DOHH2 (cell line): ENCODE data around the gene BLM.

Source experiments
- H3F3A ChIP-seq: fragments of 200-600 bp; sonication (generic), shearing (Covaris generic); 2 replicates; pipeline ENCODE4 v1.6.0; 2016; ENCODE audit warnings: antibody characterized with exemption, mild to moderate bottlenecking; ENCODE audit not compliant: control insufficient read depth, insufficient read depth
- H3K27ac ChIP-seq: fragments of 200-600 bp; sonication (generic); 2 replicates; pipeline ENCODE4 v1.5.1; 2014; ENCODE audit warnings: low read depth, mild to moderate bottlenecking, low read length, moderate library complexity
- H3K27me3 ChIP-seq: fragments of 200-600 bp; sonication (generic); 2 replicates; pipeline ENCODE4 v1.6.1; 2014; ENCODE audit warnings: mild to moderate bottlenecking, low read length, mixed read lengths; ENCODE audit not compliant: control insufficient read depth
- H3K36me3 ChIP-seq: fragments of 200-600 bp; sonication (generic); 2 replicates; pipeline ENCODE4 v1.6.1; 2014; ENCODE audit warnings: mild to moderate bottlenecking, low read length, moderate library complexity, mixed read lengths; ENCODE audit not compliant: control insufficient read depth
- H3K4me1 ChIP-seq: fragments of 200-600 bp; sonication (generic); 2 replicates; pipeline ENCODE4 v1.6.1; 2014; ENCODE audit warnings: mild to moderate bottlenecking, low read length, mixed read lengths; ENCODE audit not compliant: control insufficient read depth
- H3K4me2 ChIP-seq: fragments of 200-600 bp; sonication (generic); 2 replicates; pipeline ENCODE4 v1.6.0; 2014; ENCODE audit warnings: mild to moderate bottlenecking, low read length, moderate library complexity
- H3K4me3 ChIP-seq: fragments of 200-600 bp; sonication (generic); 2 replicates; pipeline ENCODE4 v1.5.1; 2014; ENCODE audit warnings: mild to moderate bottlenecking, low read length, mixed read lengths
- H3K79me2 ChIP-seq: fragments of 200-600 bp; sonication (generic); 2 replicates; pipeline ENCODE4 v1.6.1; 2014; ENCODE audit warnings: mild to moderate bottlenecking, low read length, mixed read lengths; ENCODE audit not compliant: control insufficient read depth
- H3K9me2 ChIP-seq: fragments of 200-600 bp; sonication (generic); replicated peaks from 2 replicates; pipeline ENCODE4 v1.6.1; 2014; ENCODE audit warnings: mild to moderate bottlenecking, low read length, mixed read lengths; ENCODE audit not compliant: control insufficient read depth
- H3K9me3 ChIP-seq: fragments of 200-600 bp; sonication (generic); 2 replicates; pipeline ENCODE4 v1.6.1; 2014; ENCODE audit warnings: antibody characterized with exemption, low read length, mixed read lengths; ENCODE audit not compliant: control insufficient read depth, insufficient read depth
- H4K20me1 ChIP-seq: fragments of 200-600 bp; sonication (generic); 2 replicates; pipeline ENCODE4 v1.6.0; 2014; ENCODE audit warnings: low read depth, mild to moderate bottlenecking, antibody characterized with exemption, low read length, moderate library complexity; ENCODE audit not compliant: control insufficient read depth, insufficient read depth
- CTCF ChIP-seq: fragments of 200-600 bp; sonication (generic); IDR thresholded peaks from one replicate; pipeline ENCODE4 v1.5.1; 2014; ENCODE audit warnings: antibody characterized with exemption, mild to moderate bottlenecking, low read depth, low read length; ENCODE audit not compliant: poor library complexity, severe bottlenecking
- EZH2phosphoT487 ChIP-seq: fragments of 200-600 bp; sonication (generic); IDR thresholded peaks from 2 replicates; pipeline ENCODE4 v1.6.1; 2017; ENCODE audit warnings: borderline replicate concordance, mild to moderate bottlenecking, antibody characterized with exemption, low read length, moderate library complexity, mixed read lengths

Gene BLM

GRCh38 chr15:90701880-90702630 lies 15.1 kb upstream of the BLM start:
- TF ChIP-seq CTCF (no peak), EZH2phosphoT487 (no peak)
- H3K36me3 ChIP-seq, result no peaks in the 10 kb centered on the region
- peaks cover 3% of the 10 kb centered on the region; the same call in 1 of the 2 replicates for H3F3A ChIP-seq
- H3K27me3 ChIP-seq, result no peaks in the 10 kb centered on the region
- H3K9me2 ChIP-seq, result no peaks in the 10 kb centered on the region
- H3K4me1 ChIP-seq, result no peaks in the 10 kb centered on the region
- H3K4me3 ChIP-seq, result no peak overlapping the region
- H4K20me1 ChIP-seq, result no peaks in the 10 kb centered on the region
- H3K79me2 ChIP-seq, result no peaks in the 10 kb centered on the region
- H3K4me2 ChIP-seq, result no peak overlapping the region
- no peaks in the 10 kb centered on the region for H3K9me3 ChIP-seq
- no peak overlapping the region for H3K27ac ChIP-seq

GRCh38 chr15:90703455-90703854 lies 13.7 kb upstream of the BLM start:
- H3K27me3 ChIP-seq, result no peaks in the 10 kb centered on the region
- H3K4me2 ChIP-seq, result no peak overlapping the region
- no peaks in the 10 kb centered on the region for H4K20me1 ChIP-seq
- H3K4me3 ChIP-seq, result no peak overlapping the region
- H3K36me3 ChIP-seq, result no peaks in the 10 kb centered on the region
- H3K79me2 ChIP-seq, result no peaks in the 10 kb centered on the region
- TF ChIP-seq CTCF, result no peak
- TF ChIP-seq EZH2phosphoT487, result no peak
- H3F3A ChIP-seq, result peaks cover 3% of the 10 kb centered on the region; the same call in 1 of the 2 replicates
- no peaks in the 10 kb centered on the region for H3K9me2 ChIP-seq
- no peaks in the 10 kb centered on the region for H3K9me3 ChIP-seq
- H3K4me1 ChIP-seq, result no peaks in the 10 kb centered on the region
- H3K27ac ChIP-seq, result no peak overlapping the region

GRCh38 chr15:90705212-90705611 lies 11.9 kb upstream of the BLM start:
- Histone ChIP-seq H3K4me1 (0 out of 2 replicates have a peak, but pooled peaks cover 3% of the 10 kb centered on the region), H3K36me3 (no peaks in the 10 kb centered on the region), H3K9me3 (no peaks in the 10 kb centered on the region)

More at GRCh38 chr15:90705212-90705611, 11.9 kb upstream of the BLM start:
- no peak for TF ChIP-seq CTCF
- no peak for TF ChIP-seq EZH2phosphoT487
- no peak overlapping the region for H3K4me2 ChIP-seq
- H3K4me3 ChIP-seq, result no peak overlapping the region
- H3F3A ChIP-seq, result peaks cover 3% of the 10 kb centered on the region; the same call in 1 of the 2 replicates
- H3K79me2 ChIP-seq, result no peaks in the 10 kb centered on the region
- H4K20me1 ChIP-seq, result no peaks in the 10 kb centered on the region
- no peaks in the 10 kb centered on the region for H3K27me3 ChIP-seq
- H3K27ac ChIP-seq, result no peak overlapping the region
- H3K9me2 ChIP-seq, result no peaks in the 10 kb centered on the region
